Liver (tissue), 9 donors: ENCODE results near the gene NIM1K. TPM values are rescaled to one million over a fixed set of nuclear protein-coding genes. Genes with fewer than 3 reads are reported as not detected.

Experiments used
- DNase-seq: peaks from one replicate; pipeline ENCODE4 v3.0.0-alpha.2; 2017; ENCODE audit warnings: low spot score
- H3K27ac ChIP-seq, 2 donors: one replicate each; pipeline ENCODE4 v1.7.0; 2013; ENCODE audit warnings: inconsistent platforms in 2 of 2, low read length in 2 of 2, control low read depth in 1 of 2, low read depth in 1 of 2, mild to moderate bottlenecking in 1 of 2
- H3K27me3 ChIP-seq, 4 donors: one replicate each; pipeline versions ENCODE4 v1.6.1 to v1.7.0; 2013; ENCODE audit warnings: low read length in 3 of 4, inconsistent platforms in 1 of 4, mild to moderate bottlenecking in 1 of 4, moderate library complexity in 1 of 4; ENCODE audit not compliant: control insufficient read depth in 4 of 4, insufficient read depth in 4 of 4
- H3K36me3 ChIP-seq, 4 donors: one replicate each; pipeline versions ENCODE4 v1.6.1 to v1.7.0; 2013; ENCODE audit warnings: low read length in 3 of 4, mild to moderate bottlenecking in 3 of 4, low read depth in 1 of 4, moderate library complexity in 1 of 4; ENCODE audit not compliant: control insufficient read depth in 4 of 4, insufficient read depth in 3 of 4
- H3K4me1 ChIP-seq, 4 donors: one replicate each; pipeline versions ENCODE4 v1.6.1 to v1.7.0; 2013; ENCODE audit warnings: low read length in 3 of 4, mild to moderate bottlenecking in 3 of 4, moderate library complexity in 1 of 4; ENCODE audit not compliant: control insufficient read depth in 4 of 4, insufficient read depth in 4 of 4
- H3K4me3 ChIP-seq, 3 donors: one replicate each; pipeline versions ENCODE4 v1.6.1 to v1.7.0; 2013; ENCODE audit warnings: low read length in 3 of 3, control low read depth in 1 of 3, low read depth in 1 of 3, mild to moderate bottlenecking in 1 of 3
- H3K9ac ChIP-seq, 2 donors: one replicate each; pipeline ENCODE4 v1.7.0; 2013; ENCODE audit warnings: low read length in 2 of 2, mild to moderate bottlenecking in 2 of 2, moderate library complexity in 2 of 2, control low read depth in 1 of 2, low read depth in 1 of 2
- H3K9me3 ChIP-seq, 4 donors: one replicate each; pipeline versions ENCODE4 v1.6.1 to v1.7.0; 2013; ENCODE audit warnings: low read length in 3 of 4; ENCODE audit not compliant: control insufficient read depth in 4 of 4
- EGR1 ChIP-seq, 2 donors: IDR thresholded peaks; 2 replicates each; pipeline ENCODE4 v1.6.1; 2016 to 2018; ENCODE audit warnings: antibody characterized with exemption in 2 of 2, low read depth in 2 of 2
- FOXA1 ChIP-seq: IDR thresholded peaks from 2 replicates; pipeline ENCODE4 v1.6.1; 2016; ENCODE audit warnings: antibody characterized with exemption
- FOXA2 ChIP-seq: IDR thresholded peaks from 2 replicates; pipeline ENCODE4 v1.6.1; 2016; ENCODE audit warnings: antibody characterized with exemption
- GABPA ChIP-seq, 2 donors: IDR thresholded peaks in 1 of 2; conservative IDR thresholded peaks in 1 of 2; 2 replicates each; pipeline ENCODE4 v1.6.1; 2016; ENCODE audit warnings: antibody characterized with exemption in 2 of 2, mild to moderate bottlenecking in 1 of 2, moderate library complexity in 1 of 2
- HNF4A ChIP-seq, 2 donors: conservative IDR thresholded peaks; 2 replicates each; pipeline ENCODE4 v1.6.1; 2016; ENCODE audit warnings: antibody characterized with exemption in 2 of 2, mild to moderate bottlenecking in 2 of 2
- HNF4G ChIP-seq: IDR thresholded peaks from 2 replicates; pipeline ENCODE4 v1.6.1; 2016; ENCODE audit warnings: antibody characterized with exemption
- JUND ChIP-seq, 2 donors: IDR thresholded peaks; 2 replicates each; pipeline ENCODE4 v1.6.1; 2016; ENCODE audit warnings: antibody characterized with exemption in 2 of 2
- NR2F2 ChIP-seq: IDR thresholded peaks from 2 replicates; pipeline ENCODE4 v1.6.1; 2016; ENCODE audit warnings: antibody characterized with exemption
- RAD21 ChIP-seq, 2 donors: IDR thresholded peaks; 2 replicates each; pipeline ENCODE4 v1.6.1; 2016; ENCODE audit warnings: antibody characterized with exemption in 2 of 2, mild to moderate bottlenecking in 2 of 2
- RXRA ChIP-seq, 2 donors: IDR thresholded peaks; 2 replicates each; pipeline ENCODE4 v1.6.1; 2017 to 2018; ENCODE audit warnings: antibody characterized with exemption in 2 of 2, mild to moderate bottlenecking in 1 of 2
- SP1 ChIP-seq: IDR thresholded peaks from 2 replicates; pipeline ENCODE4 v1.6.1; 2018; ENCODE audit warnings: antibody characterized with exemption, mild to moderate bottlenecking
- TAF1 ChIP-seq: conservative IDR thresholded peaks from 2 replicates; pipeline ENCODE4 v1.6.1; 2016; ENCODE audit warnings: antibody characterized with exemption, mild to moderate bottlenecking
- YY1 ChIP-seq: IDR thresholded peaks from 2 replicates; pipeline ENCODE4 v1.6.1; 2016; ENCODE audit warnings: antibody characterized with exemption, mild to moderate bottlenecking
- WGBS: extraction: QIAGEN DNeasy Blood & Tissue Kit; methylation state at CpG from one replicate; pipeline ENCODE4 v1.1.7; 2013; 5-methylcytosine and 5-hydroxymethylcytosine counted together
- polyA plus RNA-seq, 2 donors: library from polyadenylated mRNA; stranded (reverse) in 1 of 2; unstranded in 1 of 2; fragments of 200-250 nt in 1 of 2; fragments of >200 nt in 1 of 2; fragmentation: Nextera tagmentation in 1 of 2; extraction: Ambion mirVana in 1 of 2; gene quantifications; one replicate each; pipeline versions ENCODE4 v1.2.1 to v1.2.3, GENCODE V29; 2013 to 2015
- total RNA-seq, 2 donors: library from RNA; depleted of rRNA; stranded (reverse); fragments of >200 nt; gene quantifications; one replicate each; pipeline ENCODE4 v1.2.3, GENCODE V29; 2014
- TF ChIP-seq, protein P1 (sequence below): IDR thresholded peaks from 2 replicates; pipeline ENCODE4 v1.6.1; 2016; ENCODE audit warnings: antibody characterized with exemption
- TF ChIP-seq, protein P2 (sequence below): fragments of 150-350 bp; IDR thresholded peaks from 2 replicates; pipeline ENCODE4 v1.5.1; 2017; ENCODE audit warnings: improper control_type of control experiment, low read depth, low read length; ENCODE audit not compliant: missing input control
- TF ChIP-seq, protein P3 (sequence below): IDR thresholded peaks from 2 replicates; pipeline ENCODE4 v1.6.1; 2016; ENCODE audit warnings: antibody characterized with exemption
- TF ChIP-seq, protein P4 (sequence below): IDR thresholded peaks from 2 replicates; pipeline ENCODE4 v1.6.1; 2016; ENCODE audit warnings: antibody characterized with exemption, mild to moderate bottlenecking
- TF ChIP-seq, protein P5 (sequence below): IDR thresholded peaks from 2 replicates; pipeline ENCODE4 v1.6.1; 2016; ENCODE audit warnings: antibody characterized with exemption
- donor health status: healthy.
- donor health status: healthy.
- donor health status: healthy.
- donor health status: healthy.
- donor health status: healthy.

The NIM1K gene
- total and polyA plus RNA-seq, 4 donors, result 0.07 to 0.15 TPM; not detected in 2

DNA sequence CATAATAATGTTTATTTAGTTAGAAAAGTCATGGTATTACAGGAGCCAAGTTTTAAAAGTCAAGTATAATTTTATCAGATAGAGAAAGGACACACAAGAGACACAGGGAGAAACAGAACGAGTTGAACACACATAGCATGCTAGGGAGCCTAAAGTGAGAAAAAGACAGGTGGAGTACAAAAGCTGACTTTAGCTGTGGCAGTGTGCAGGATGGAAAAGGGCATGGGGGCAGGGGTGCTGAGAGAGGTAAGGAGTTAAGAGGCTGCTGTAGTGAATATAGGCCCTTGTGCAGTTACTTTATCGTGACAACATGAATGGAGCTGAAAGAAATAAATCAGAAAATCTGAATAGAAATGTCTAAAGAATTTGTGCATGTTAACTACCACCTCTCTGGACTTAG lies 103.2 kb downstream of the NIM1K start:
- H3K27ac ChIP-seq, result no peak overlapping the region
- peaks cover 0 to 4% (median under 1%) of the 10 kb centered on the region in 4 donors for H3K4me1 ChIP-seq
- DNase-seq, result no peak
- H3K4me3 ChIP-seq, result no peak overlapping the region
- WGBS, result 79% methylated on average over 2 of the region's 2 CpGs
- H3K36me3 ChIP-seq, result peaks cover 12 to 75% (median 70%) of the 10 kb centered on the region in 4 donors
- H3K9me3 ChIP-seq, result no peaks in the 10 kb centered on the region
- TF ChIP-seq YY1 (no peak), SP1 (no peak), FOXA1 (no peak), EGR1 (IDR thresholded peaks at IDR 0.05; ENCODE audit: low read depth in 2 of 2) (no peak), TAF1 (no peak), GABPA (IDR thresholded peaks at IDR 0.05 in 1 of 2, conservative IDR thresholded peaks at IDR 0.05 in 1 of 2) (no peak)
- TF ChIP-seq, protein P1, sequence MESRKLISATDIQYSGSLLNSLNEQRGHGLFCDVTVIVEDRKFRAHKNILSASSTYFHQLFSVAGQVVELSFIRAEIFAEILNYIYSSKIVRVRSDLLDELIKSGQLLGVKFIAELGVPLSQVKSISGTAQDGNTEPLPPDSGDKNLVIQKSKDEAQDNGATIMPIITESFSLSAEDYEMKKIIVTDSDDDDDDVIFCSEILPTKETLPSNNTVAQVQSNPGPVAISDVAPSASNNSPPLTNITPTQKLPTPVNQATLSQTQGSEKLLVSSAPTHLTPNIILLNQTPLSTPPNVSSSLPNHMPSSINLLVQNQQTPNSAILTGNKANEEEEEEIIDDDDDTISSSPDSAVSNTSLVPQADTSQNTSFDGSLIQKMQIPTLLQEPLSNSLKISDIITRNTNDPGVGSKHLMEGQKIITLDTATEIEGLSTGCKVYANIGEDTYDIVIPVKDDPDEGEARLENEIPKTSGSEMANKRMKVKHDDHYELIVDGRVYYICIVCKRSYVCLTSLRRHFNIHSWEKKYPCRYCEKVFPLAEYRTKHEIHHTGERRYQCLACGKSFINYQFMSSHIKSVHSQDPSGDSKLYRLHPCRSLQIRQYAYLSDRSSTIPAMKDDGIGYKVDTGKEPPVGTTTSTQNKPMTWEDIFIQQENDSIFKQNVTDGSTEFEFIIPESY, result no peak
- H3K27me3 ChIP-seq, result no peaks in the 10 kb centered on the region
- no peak overlapping the region for H3K9ac ChIP-seq

DNA sequence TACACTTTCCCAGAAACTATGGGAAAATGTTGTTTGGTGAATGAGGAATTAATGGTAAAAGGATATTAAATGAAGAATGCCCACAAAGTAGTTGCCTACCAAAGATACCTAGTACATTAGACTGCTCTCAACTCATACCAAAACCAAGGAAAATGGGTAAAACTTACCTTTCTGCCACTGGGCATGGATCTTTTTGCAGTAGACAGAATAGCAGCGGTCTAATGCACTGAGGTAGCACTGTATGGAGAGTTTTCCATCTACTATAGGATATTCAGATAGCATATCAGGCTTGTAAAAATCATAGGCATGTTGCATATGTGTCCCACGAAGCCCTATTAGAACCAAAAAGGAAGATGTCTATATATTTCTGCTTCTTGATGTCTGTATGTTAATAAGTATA lies 104.8 kb downstream of the NIM1K start:
- H3K4me1 ChIP-seq, result peaks cover 0 to 4% (median 2%) of the 10 kb centered on the region in 4 donors
- no peak overlapping the region for H3K27ac ChIP-seq
- no peak overlapping the region for H3K4me3 ChIP-seq
- TF ChIP-seq, protein P1, result no peak
- TF ChIP-seq, protein P2, sequence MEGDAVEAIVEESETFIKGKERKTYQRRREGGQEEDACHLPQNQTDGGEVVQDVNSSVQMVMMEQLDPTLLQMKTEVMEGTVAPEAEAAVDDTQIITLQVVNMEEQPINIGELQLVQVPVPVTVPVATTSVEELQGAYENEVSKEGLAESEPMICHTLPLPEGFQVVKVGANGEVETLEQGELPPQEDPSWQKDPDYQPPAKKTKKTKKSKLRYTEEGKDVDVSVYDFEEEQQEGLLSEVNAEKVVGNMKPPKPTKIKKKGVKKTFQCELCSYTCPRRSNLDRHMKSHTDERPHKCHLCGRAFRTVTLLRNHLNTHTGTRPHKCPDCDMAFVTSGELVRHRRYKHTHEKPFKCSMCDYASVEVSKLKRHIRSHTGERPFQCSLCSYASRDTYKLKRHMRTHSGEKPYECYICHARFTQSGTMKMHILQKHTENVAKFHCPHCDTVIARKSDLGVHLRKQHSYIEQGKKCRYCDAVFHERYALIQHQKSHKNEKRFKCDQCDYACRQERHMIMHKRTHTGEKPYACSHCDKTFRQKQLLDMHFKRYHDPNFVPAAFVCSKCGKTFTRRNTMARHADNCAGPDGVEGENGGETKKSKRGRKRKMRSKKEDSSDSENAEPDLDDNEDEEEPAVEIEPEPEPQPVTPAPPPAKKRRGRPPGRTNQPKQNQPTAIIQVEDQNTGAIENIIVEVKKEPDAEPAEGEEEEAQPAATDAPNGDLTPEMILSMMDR, result no peak
- TF ChIP-seq JUND (IDR thresholded peaks at IDR 0.05), result no peak
- no peak for TF ChIP-seq TAF1
- TF ChIP-seq FOXA2, result no peak
- TF ChIP-seq FOXA1, result no peak
- no peak for TF ChIP-seq HNF4A (conservative IDR thresholded peaks at IDR 0.05)
- TF ChIP-seq, protein P3, sequence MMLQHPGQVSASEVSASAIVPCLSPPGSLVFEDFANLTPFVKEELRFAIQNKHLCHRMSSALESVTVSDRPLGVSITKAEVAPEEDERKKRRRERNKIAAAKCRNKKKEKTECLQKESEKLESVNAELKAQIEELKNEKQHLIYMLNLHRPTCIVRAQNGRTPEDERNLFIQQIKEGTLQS, result no peak
- no peak for TF ChIP-seq RAD21 (IDR thresholded peaks at IDR 0.05)
- TF ChIP-seq, protein P4, sequence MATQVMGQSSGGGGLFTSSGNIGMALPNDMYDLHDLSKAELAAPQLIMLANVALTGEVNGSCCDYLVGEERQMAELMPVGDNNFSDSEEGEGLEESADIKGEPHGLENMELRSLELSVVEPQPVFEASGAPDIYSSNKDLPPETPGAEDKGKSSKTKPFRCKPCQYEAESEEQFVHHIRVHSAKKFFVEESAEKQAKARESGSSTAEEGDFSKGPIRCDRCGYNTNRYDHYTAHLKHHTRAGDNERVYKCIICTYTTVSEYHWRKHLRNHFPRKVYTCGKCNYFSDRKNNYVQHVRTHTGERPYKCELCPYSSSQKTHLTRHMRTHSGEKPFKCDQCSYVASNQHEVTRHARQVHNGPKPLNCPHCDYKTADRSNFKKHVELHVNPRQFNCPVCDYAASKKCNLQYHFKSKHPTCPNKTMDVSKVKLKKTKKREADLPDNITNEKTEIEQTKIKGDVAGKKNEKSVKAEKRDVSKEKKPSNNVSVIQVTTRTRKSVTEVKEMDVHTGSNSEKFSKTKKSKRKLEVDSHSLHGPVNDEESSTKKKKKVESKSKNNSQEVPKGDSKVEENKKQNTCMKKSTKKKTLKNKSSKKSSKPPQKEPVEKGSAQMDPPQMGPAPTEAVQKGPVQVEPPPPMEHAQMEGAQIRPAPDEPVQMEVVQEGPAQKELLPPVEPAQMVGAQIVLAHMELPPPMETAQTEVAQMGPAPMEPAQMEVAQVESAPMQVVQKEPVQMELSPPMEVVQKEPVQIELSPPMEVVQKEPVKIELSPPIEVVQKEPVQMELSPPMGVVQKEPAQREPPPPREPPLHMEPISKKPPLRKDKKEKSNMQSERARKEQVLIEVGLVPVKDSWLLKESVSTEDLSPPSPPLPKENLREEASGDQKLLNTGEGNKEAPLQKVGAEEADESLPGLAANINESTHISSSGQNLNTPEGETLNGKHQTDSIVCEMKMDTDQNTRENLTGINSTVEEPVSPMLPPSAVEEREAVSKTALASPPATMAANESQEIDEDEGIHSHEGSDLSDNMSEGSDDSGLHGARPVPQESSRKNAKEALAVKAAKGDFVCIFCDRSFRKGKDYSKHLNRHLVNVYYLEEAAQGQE, result no peak
- TF ChIP-seq GABPA (IDR thresholded peaks at IDR 0.05 in 1 of 2, conservative IDR thresholded peaks at IDR 0.05 in 1 of 2), result no peak
- no peak for TF ChIP-seq YY1
- TF ChIP-seq RXRA (IDR thresholded peaks at IDR 0.05), result no peak
- no peak for TF ChIP-seq NR2F2
- no peak for TF ChIP-seq SP1
- TF ChIP-seq, protein P5, sequence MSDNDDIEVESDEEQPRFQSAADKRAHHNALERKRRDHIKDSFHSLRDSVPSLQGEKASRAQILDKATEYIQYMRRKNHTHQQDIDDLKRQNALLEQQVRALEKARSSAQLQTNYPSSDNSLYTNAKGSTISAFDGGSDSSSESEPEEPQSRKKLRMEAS, result no peak
- TF ChIP-seq HNF4G, result no peak
- no peak for TF ChIP-seq EGR1 (IDR thresholded peaks at IDR 0.05; ENCODE audit: low read depth in 2 of 2)
- no peaks in the 10 kb centered on the region for H3K9me3 ChIP-seq
- no peaks in the 10 kb centered on the region for H3K27me3 ChIP-seq
- DNase-seq, result no peak
- WGBS, result 95% methylated on average over 2 of the region's 2 CpGs
- no peak overlapping the region for H3K9ac ChIP-seq
- peaks cover 12 to 61% (median 58%) of the 10 kb centered on the region in 4 donors for H3K36me3 ChIP-seq
